MM.1S (cell line): Measurements from ENCODE around the gene CUL5.
A peak's percentile ranks its signal among the peaks of the same experiment; 100 is the strongest.

Experiments
- DNase-seq: peaks from one replicate; pipeline ENCODE4 v3.0.0-alpha.2; 2015
- H2AFZ ChIP-seq: fragments of 300-600 bp; sonication (generic); 2 replicates; pipeline ENCODE4 v1.6.0; 2016; ENCODE audit warnings: antibody characterized with exemption, low read length
- H3F3A ChIP-seq: fragments of 300-600 bp; sonication (generic); 2 replicates; pipeline ENCODE4 v1.6.1; 2016; ENCODE audit warnings: mild to moderate bottlenecking, antibody characterized with exemption, low read length, moderate library complexity, mixed read lengths; ENCODE audit not compliant: insufficient read depth
- H3K27ac ChIP-seq: fragments of 300-600 bp; sonication (generic); 2 replicates; pipeline ENCODE4 v1.5.1; 2016; ENCODE audit warnings: mild to moderate bottlenecking, low read length
- H3K27me3 ChIP-seq: fragments of 300-600 bp; sonication (generic); replicated peaks from 2 replicates; pipeline ENCODE4 v1.6.0; 2016; ENCODE audit warnings: low read length; ENCODE audit not compliant: insufficient read depth
- H3K36me3 ChIP-seq: fragments of 300-600 bp; sonication (generic); replicated peaks from 2 replicates; pipeline ENCODE4 v1.6.1; 2016; ENCODE audit warnings: mild to moderate bottlenecking, low read length, mixed read lengths; ENCODE audit not compliant: insufficient read depth
- H3K4me1 ChIP-seq: fragments of 300-600 bp; sonication (generic); 2 replicates; pipeline ENCODE4 v1.6.1; 2016; ENCODE audit warnings: low read length, mixed read lengths
- H3K4me2 ChIP-seq: fragments of 300-600 bp; sonication (generic); 2 replicates; pipeline ENCODE4 v1.6.0; 2016; ENCODE audit warnings: low read depth, low read length
- H3K4me3 ChIP-seq: fragments of 300-600 bp; sonication (generic); 2 replicates; pipeline ENCODE4 v1.5.1; 2016; ENCODE audit warnings: low read length, mixed read lengths
- H3K79me2 ChIP-seq: fragments of 300-600 bp; sonication (generic); 2 replicates; pipeline ENCODE4 v1.6.1; 2016; ENCODE audit warnings: mixed run types, low read length, mixed read lengths
- H3K9ac ChIP-seq: fragments of 300-600 bp; sonication (generic); 2 replicates; pipeline ENCODE4 v1.6.1; 2016; ENCODE audit warnings: low read length, mixed read lengths
- H3K9me2 ChIP-seq: fragments of 300-600 bp; sonication (generic); replicated peaks from 2 replicates; pipeline ENCODE4 v1.6.1; 2016; ENCODE audit warnings: mild to moderate bottlenecking, low read length, mixed read lengths; ENCODE audit not compliant: insufficient read depth
- H3K9me3 ChIP-seq: fragments of 300-600 bp; sonication (generic); replicated peaks from 2 replicates; pipeline ENCODE4 v1.6.1; 2016; ENCODE audit warnings: mild to moderate bottlenecking, low read length, mixed read lengths; ENCODE audit not compliant: insufficient read depth
- H4K20me1 ChIP-seq: fragments of 300-600 bp; sonication (generic); 2 replicates; pipeline ENCODE4 v1.6.1; 2016; ENCODE audit warnings: mild to moderate bottlenecking, low read length, moderate library complexity, mixed read lengths; ENCODE audit not compliant: insufficient read depth
- CTCF ChIP-seq: fragments of 300-600 bp; sonication (generic); IDR thresholded peaks from 2 replicates; pipeline ENCODE4 v1.5.1; 2016; ENCODE audit warnings: antibody characterized with exemption, low read length, mixed read lengths
- EZH2 ChIP-seq: fragments of 300-600 bp; sonication (generic); optimal IDR thresholded peaks from 2 replicates; pipeline ENCODE3; 2017; ENCODE audit warnings: low read depth, mild to moderate bottlenecking, antibody characterized with exemption, low read length, mixed read lengths
- EZH2phosphoT487 ChIP-seq: fragments of 300-600 bp; sonication (generic); IDR thresholded peaks from 2 replicates; pipeline ENCODE4 v1.6.1; 2018; ENCODE audit warnings: antibody characterized with exemption, low read length

The CUL5 gene

GRCh38 chr11:108008656-108009496 is at the start of gene CUL5:
Gene CUL5, plus strand, starts transcription at chr11:108008898. Its CDS starts 451 bp downstream, at chr11:108009349.
- TF ChIP-seq EZH2: no peak
- TF ChIP-seq CTCF: peak; percentile 85
- no peak for TF ChIP-seq EZH2phosphoT487
- no peaks in the 10 kb centered on the region for H3K27me3 ChIP-seq
- no peaks in the 10 kb centered on the region for H3K9me2 ChIP-seq
- peak within 1 kb of the TSS; percentile 92 for H3K4me3 ChIP-seq
- no peaks in the 10 kb centered on the region for H3K36me3 ChIP-seq
- H4K20me1 ChIP-seq: no peaks in the 10 kb centered on the region
- peaks cover 51% of the 10 kb centered on the region for H3K79me2 ChIP-seq
- H3K4me2 ChIP-seq: peak within 1 kb of the TSS; percentile 94
- H3K9ac ChIP-seq: peak within 1 kb of the TSS; percentile 96
- peak within 1 kb of the TSS; percentile 79 for H3K27ac ChIP-seq
- H3K4me1 ChIP-seq: peaks cover 4% of the 10 kb centered on the region
- H3K9me3 ChIP-seq: no peaks in the 10 kb centered on the region
- peak; percentile 93 for DNase-seq
- H2AFZ ChIP-seq: peak within 1 kb of the TSS; percentile 98
- H3F3A ChIP-seq: peaks cover 8% of the 10 kb centered on the region

- Histone ChIP-seq H3K4me1 (no peaks in the 10 kb centered on the region), H2AFZ (no peak overlapping the region), H3K27ac (no peak overlapping the region), H3K79me2 (no peaks in the 10 kb centered on the region), H3K4me2 (no peak overlapping the region), H3K9me2 (no peaks in the 10 kb centered on the region), H3K9ac (no peak overlapping the region), H3K27me3 (no peaks in the 10 kb centered on the region), H4K20me1 (no peaks in the 10 kb centered on the region), H3K36me3 (no peaks in the 10 kb centered on the region), H3K9me3 (no peaks in the 10 kb centered on the region), H3F3A (no peaks in the 10 kb centered on the region; the same call in 1 of the 2 replicates), H3K4me3 (no peak overlapping the region)
- no peak for DNase-seq
- no peak for TF ChIP-seq EZH2
- TF ChIP-seq EZH2phosphoT487: no peak
- no peak for TF ChIP-seq CTCF
Measured at GRCh38 chr11:107961480-107961879, 47.2 kb upstream of the CUL5 start.

DNA sequence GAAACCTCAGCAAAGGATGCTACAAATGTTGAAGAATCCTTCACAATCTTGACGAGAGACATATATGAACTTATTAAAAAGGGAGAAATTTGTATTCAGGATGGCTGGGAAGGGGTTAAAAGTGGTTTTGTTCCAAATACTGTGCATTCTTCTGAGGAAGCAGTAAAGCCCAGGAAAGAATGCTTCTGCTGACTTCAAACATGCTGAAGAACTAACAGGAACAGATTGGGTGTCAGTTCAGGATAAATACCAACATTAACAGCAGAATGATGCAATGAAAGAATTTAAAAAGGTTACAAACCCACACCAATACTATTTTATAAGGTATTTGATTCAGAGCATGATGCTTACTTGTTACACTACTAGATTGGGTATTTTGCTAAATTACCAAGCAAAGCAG is 46.5 kb upstream of the CUL5 start:
- Histone ChIP-seq H3K27me3 (no peaks in the 10 kb centered on the region), H3K4me2 (no peak overlapping the region), H3K27ac (no peak overlapping the region), H2AFZ (no peak overlapping the region), H3K4me3 (no peak overlapping the region), H4K20me1 (no peaks in the 10 kb centered on the region), H3K9me3 (no peaks in the 10 kb centered on the region), H3K36me3 (no peaks in the 10 kb centered on the region), H3K79me2 (no peaks in the 10 kb centered on the region), H3F3A (no peaks in the 10 kb centered on the region; the same call in 1 of the 2 replicates), H3K9ac (no peak overlapping the region), H3K9me2 (no peaks in the 10 kb centered on the region), H3K4me1 (no peaks in the 10 kb centered on the region)
- no peak for TF ChIP-seq EZH2
- TF ChIP-seq EZH2phosphoT487: no peak
- TF ChIP-seq CTCF: no peak
- no peak for DNase-seq
